Measurements from ENCODE around the gene TMEM219.

DNA sequence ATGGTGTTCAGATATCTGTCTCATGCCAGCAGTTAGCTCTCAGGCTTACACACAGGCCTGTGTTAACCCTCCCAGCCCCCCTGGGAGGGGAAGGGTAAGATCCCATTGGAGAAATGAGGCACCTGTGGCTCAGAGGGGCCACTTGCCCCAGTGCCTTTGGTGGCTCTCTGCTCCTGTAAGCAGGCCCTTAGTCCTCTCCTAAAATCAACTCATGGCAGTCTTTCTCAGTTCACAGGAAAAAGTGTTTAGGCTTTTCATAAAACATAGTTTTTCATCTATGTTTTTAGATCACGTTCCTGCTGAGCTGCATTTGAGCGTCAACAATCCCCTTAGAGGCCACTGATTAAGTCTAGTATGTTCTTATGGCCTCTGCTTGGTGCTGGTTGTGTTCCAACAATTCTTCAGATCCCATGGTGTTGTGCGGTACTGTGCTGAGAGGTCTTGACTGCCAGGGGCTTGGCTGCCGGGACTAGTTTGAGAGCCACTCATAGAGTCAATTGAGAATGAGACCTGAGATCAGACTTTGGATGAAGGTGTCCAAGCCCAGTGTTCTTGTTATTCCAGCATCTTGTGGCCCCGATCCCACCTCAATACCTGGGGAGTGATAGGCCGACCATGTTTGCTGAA is 22.4 kb downstream of the TMEM219 start:
- TF ChIP-seq GATA2 (IDR thresholded peaks at IDR 0.05; ENCODE audit: low read depth, low read length) (no peak), GATA3 (IDR thresholded peaks at IDR 0.05; ENCODE audit: low read depth, low read length) (no peak)

Measured in SH-SY5Y (cell line).